Peyer's patch (tissue), 4 donors: Measurements from ENCODE around the gene ELOVL1. TPM values are rescaled to one million over a fixed set of nuclear protein-coding genes. Genes with fewer than 3 reads are reported as not detected.

Experiments
- DNase-seq, 3 donors: peaks; one replicate each; pipeline ENCODE4 v3.0.0-alpha.2; 2017 to 2019
- H3K27ac ChIP-seq, 4 donors: fragments of 200-600 bp; sonication (generic); one replicate each; pipeline ENCODE4 v1.5.1; 2016 to 2019
- H3K27me3 ChIP-seq, 2 donors: fragments of 200-600 bp; sonication (generic); one replicate each; pipeline ENCODE4 v1.5.1; 2019
- H3K36me3 ChIP-seq, 3 donors: fragments of 200-600 bp; sonication (generic); one replicate each; pipeline ENCODE4 v1.5.1; 2016 to 2019
- H3K4me1 ChIP-seq, 4 donors: fragments of 200-600 bp; sonication (generic); one replicate each; pipeline ENCODE4 v1.5.1; 2016 to 2019
- H3K4me3 ChIP-seq, 4 donors: fragments of 200-600 bp; sonication (generic); 1 replicate in 3 of 4; 2 replicates in 1 of 4; pipeline ENCODE4 v1.5.1; 2016 to 2019; ENCODE audit warnings: mild to moderate bottlenecking in 1 of 4
- H3K9me3 ChIP-seq, 4 donors: fragments of 200-600 bp; sonication (generic); one replicate each; pipeline ENCODE4 v1.5.1; 2016 to 2019; ENCODE audit warnings: mild to moderate bottlenecking in 1 of 4
- CTCF ChIP-seq, 6 experiments: fragments of 450-650 bp in 4 of 6; fragments of 200-600 bp in 2 of 6; sonication (generic) in 1 of 6; IDR thresholded peaks; one replicate each; pipeline ENCODE4 v1.5.1; 2017 to 2019; ENCODE audit warnings: antibody characterized with exemption in 6 of 6, mild to moderate bottlenecking in 3 of 6, moderate library complexity in 1 of 6
- POLR2A ChIP-seq, 2 donors: fragments of 450-650 bp; IDR thresholded peaks; one replicate each; pipeline ENCODE4 v1.5.1; 2017; ENCODE audit warnings: antibody characterized with exemption in 2 of 2, mild to moderate bottlenecking in 2 of 2, moderate library complexity in 2 of 2
- total RNA-seq, 4 donors: library from RNA; depleted of rRNA; stranded (reverse); fragments of >200 nt; gene quantifications; one replicate each; pipeline ENCODE4 v1.1.0, GENCODE V29; 2016

ELOVL1 gene
- total RNA-seq, 4 donors from 2014 or later: 29.7 to 101 (median 71.3) TPM

GRCh38 chr1:43339584-43340232 is 28.1 kb downstream of the ELOVL1 start:
- TF ChIP-seq POLR2A (IDR thresholded peaks at IDR 0.05) (no peak), CTCF (IDR thresholded peaks at IDR 0.05) (no peak)
- Histone ChIP-seq H3K36me3 (no peaks in the 10 kb centered on the region), H3K27ac (no peak overlapping the region), H3K27me3 (no peaks in the 10 kb centered on the region), H3K4me1 (peaks cover 0 to 6% (median 0%) of the 10 kb centered on the region in 4 donors), H3K4me3 (no peak overlapping the region), H3K9me3 (no peaks in the 10 kb centered on the region)
- DNase-seq: no peak

GRCh38 chr1:43338001-43338400 is 29.8 kb downstream of the ELOVL1 start:
- TF ChIP-seq POLR2A (IDR thresholded peaks at IDR 0.05) (no peak), CTCF (IDR thresholded peaks at IDR 0.05) (no peak)
- H3K4me1 ChIP-seq: no peaks in the 10 kb centered on the region
- no peaks in the 10 kb centered on the region for H3K36me3 ChIP-seq
- H3K27me3 ChIP-seq: no peaks in the 10 kb centered on the region
- DNase-seq: no peak
- no peak overlapping the region for H3K27ac ChIP-seq
- no peak overlapping the region for H3K4me3 ChIP-seq
- no peaks in the 10 kb centered on the region for H3K9me3 ChIP-seq

GRCh38 chr1:43337588-43337987 is 30.2 kb downstream of the ELOVL1 start, which contains the start of gene MPL:
TSS of gene MPL (plus strand) at chr1:43337818. CDS start at chr1:43337849, 31 bp downstream.
- Histone ChIP-seq H3K4me1 (no peaks in the 10 kb centered on the region), H3K36me3 (no peaks in the 10 kb centered on the region), H3K27me3 (no peaks in the 10 kb centered on the region), H3K4me3 (no peak within 1 kb of the TSS), H3K9me3 (no peaks in the 10 kb centered on the region), H3K27ac (no peak within 1 kb of the TSS)
- DNase-seq: no peak
- TF ChIP-seq CTCF (IDR thresholded peaks at IDR 0.05) (no peak), POLR2A (IDR thresholded peaks at IDR 0.05) (no peak)

GRCh38 chr1:43334453-43335205 is 33.2 kb downstream of the ELOVL1 start:
- DNase-seq: no peak
- no peaks in the 10 kb centered on the region for H3K9me3 ChIP-seq
- no peaks in the 10 kb centered on the region for H3K36me3 ChIP-seq
- no peak overlapping the region for H3K4me3 ChIP-seq
- peaks cover 0 to 8% (median 0%) of the 10 kb centered on the region in 4 donors for H3K4me1 ChIP-seq
- H3K27ac ChIP-seq: no peak overlapping the region
- TF ChIP-seq POLR2A (IDR thresholded peaks at IDR 0.05) (no peak), CTCF (IDR thresholded peaks at IDR 0.05) (no peak)
- H3K27me3 ChIP-seq: no peaks in the 10 kb centered on the region

- no peaks in the 10 kb centered on the region for H3K27me3 ChIP-seq
- H3K4me1 ChIP-seq: peaks cover 0 to 8% (median 0%) of the 10 kb centered on the region in 4 donors
- no peak overlapping the region for H3K27ac ChIP-seq
- no peaks in the 10 kb centered on the region for H3K9me3 ChIP-seq
- no peak for TF ChIP-seq CTCF (IDR thresholded peaks at IDR 0.05)
- no peak for TF ChIP-seq POLR2A (IDR thresholded peaks at IDR 0.05)
- H3K4me3 ChIP-seq: no peak overlapping the region
- DNase-seq: no peak
- no peaks in the 10 kb centered on the region for H3K36me3 ChIP-seq
These were observed 36.1 kb downstream of the ELOVL1 start for GRCh38 chr1:43331688-43332087.
